ENCODE measurements around the gene IFITM5.

Gene IFITM5

GRCh38 chr11:297586-298405 lies 1.5 kb downstream of the IFITM5 start:
- no peak for DNase-seq (ENCODE audit: low read depth, low spot score)
- Histone ChIP-seq H3K36me3 (ENCODE audit: insufficient read depth, low read length) (no peaks in the 10 kb centered on the region; the same call in 1 of the 2 replicates), H3K4me3 (no peak overlapping the region), H3K9me3 (ENCODE audit: low read depth, low read length) (no peaks in the 10 kb centered on the region), H3K9ac (ENCODE audit: insufficient read length) (no peak overlapping the region), H3K27ac (no peak overlapping the region)
- no peak for TF ChIP-seq POLR2AphosphoS5 (IDR thresholded peaks at IDR 0.05; ENCODE audit: borderline replicate concordance, low read depth, low read length)
- no peak for TF ChIP-seq EZH2 (IDR thresholded peaks at IDR 0.05)
- TF ChIP-seq FOXP2 (optimal IDR thresholded peaks at IDR 0.05; ENCODE audit: control extremely low read depth, extremely low read length, insufficient read depth): no peak

- no peak for DNase-seq (ENCODE audit: low read depth, low spot score)
- no peaks in the 10 kb centered on the region; the same call in 1 of the 2 replicates for H3K36me3 ChIP-seq (ENCODE audit: insufficient read depth, low read length)
- H3K9ac ChIP-seq (ENCODE audit: insufficient read length): no peak overlapping the region
Measured at GRCh38 chr11:297051-297585, 2.2 kb downstream of the IFITM5 start.

GRCh38 chr11:296171-297050 lies 2.9 kb downstream of the IFITM5 start:
- Histone ChIP-seq H3K9ac (ENCODE audit: insufficient read length) (no peak overlapping the region), H3K36me3 (ENCODE audit: insufficient read depth, low read length) (no peaks in the 10 kb centered on the region; the same call in 1 of the 2 replicates), H3K4me3 (no peak overlapping the region), H3K27ac (no peak overlapping the region), H3K9me3 (ENCODE audit: low read depth, low read length) (no peaks in the 10 kb centered on the region)
- TF ChIP-seq FOXP2 (optimal IDR thresholded peaks at IDR 0.05; ENCODE audit: control extremely low read depth, extremely low read length, insufficient read depth) (no peak), POLR2AphosphoS5 (IDR thresholded peaks at IDR 0.05; ENCODE audit: borderline replicate concordance, low read depth, low read length) (no peak), EZH2 (IDR thresholded peaks at IDR 0.05) (no peak)
- no peak for DNase-seq (ENCODE audit: low read depth, low spot score)

More at GRCh38 chr11:297051-297585, 2.2 kb downstream of the IFITM5 start:
- TF ChIP-seq POLR2AphosphoS5 (IDR thresholded peaks at IDR 0.05; ENCODE audit: borderline replicate concordance, low read depth, low read length): no peak
- TF ChIP-seq EZH2 (IDR thresholded peaks at IDR 0.05): no peak
- TF ChIP-seq FOXP2 (optimal IDR thresholded peaks at IDR 0.05; ENCODE audit: control extremely low read depth, extremely low read length, insufficient read depth): no peak
- H3K27ac ChIP-seq: no peak overlapping the region
- H3K4me3 ChIP-seq: no peak overlapping the region
- H3K9me3 ChIP-seq (ENCODE audit: low read depth, low read length): no peaks in the 10 kb centered on the region

GRCh38 chr11:295351-296170 lies 3.8 kb downstream of the IFITM5 start:
- TF ChIP-seq EZH2 (IDR thresholded peaks at IDR 0.05) (no peak), POLR2AphosphoS5 (IDR thresholded peaks at IDR 0.05; ENCODE audit: borderline replicate concordance, low read depth, low read length) (no peak), FOXP2 (optimal IDR thresholded peaks at IDR 0.05; ENCODE audit: control extremely low read depth, extremely low read length, insufficient read depth) (no peak)
- Histone ChIP-seq H3K4me3 (no peak overlapping the region), H3K36me3 (ENCODE audit: insufficient read depth, low read length) (no peaks in the 10 kb centered on the region; the same call in 1 of the 2 replicates), H3K9ac (ENCODE audit: insufficient read length) (no peak overlapping the region), H3K27ac (no peak overlapping the region), H3K9me3 (ENCODE audit: low read depth, low read length) (no peaks in the 10 kb centered on the region)
- DNase-seq (ENCODE audit: low read depth, low spot score): no peak

- Histone ChIP-seq H3K9ac (ENCODE audit: insufficient read length) (no peak overlapping the region), H3K36me3 (ENCODE audit: insufficient read depth, low read length) (no peaks in the 10 kb centered on the region; the same call in 1 of the 2 replicates), H3K4me3 (no peak overlapping the region), H3K9me3 (ENCODE audit: low read depth, low read length) (no peaks in the 10 kb centered on the region), H3K27ac (no peak overlapping the region)
- no peak for DNase-seq (ENCODE audit: low read depth, low spot score)
- TF ChIP-seq FOXP2 (optimal IDR thresholded peaks at IDR 0.05; ENCODE audit: control extremely low read depth, extremely low read length, insufficient read depth): no peak
- no peak for TF ChIP-seq POLR2AphosphoS5 (IDR thresholded peaks at IDR 0.05; ENCODE audit: borderline replicate concordance, low read depth, low read length)
- no peak for TF ChIP-seq EZH2 (IDR thresholded peaks at IDR 0.05)
Measured at GRCh38 chr11:294780-295179, 4.5 kb downstream of the IFITM5 start.

GRCh38 chr11:293852-294661 lies 5.3 kb downstream of the IFITM5 start:
- H3K9ac ChIP-seq (ENCODE audit: insufficient read length): no peak overlapping the region
- TF ChIP-seq EZH2 (IDR thresholded peaks at IDR 0.05): no peak
- no peak for TF ChIP-seq POLR2AphosphoS5 (IDR thresholded peaks at IDR 0.05; ENCODE audit: borderline replicate concordance, low read depth, low read length)
- no peak for TF ChIP-seq FOXP2 (optimal IDR thresholded peaks at IDR 0.05; ENCODE audit: control extremely low read depth, extremely low read length, insufficient read depth)
- DNase-seq (ENCODE audit: low read depth, low spot score): no peak
- no peak overlapping the region for H3K27ac ChIP-seq
- no peak overlapping the region for H3K4me3 ChIP-seq
- no peaks in the 10 kb centered on the region; the same call in 1 of the 2 replicates for H3K36me3 ChIP-seq (ENCODE audit: insufficient read depth, low read length)
- no peaks in the 10 kb centered on the region for H3K9me3 ChIP-seq (ENCODE audit: low read depth, low read length)

Measured in SK-N-MC (cell line).